Esophagus (tissue), 2 donors: ENCODE measurements around the gene FAM83C. TPM values are rescaled to one million over a fixed set of nuclear protein-coding genes. Genes with fewer than 3 reads are reported as not detected.
"Not testable (repeated sequence)": the region's sequence is repeated elsewhere in the genome, so short reads cannot be mapped to it uniquely, and the experiment has no call there.

ENCODE experiments used
- H3K27ac ChIP-seq, 2 donors: one replicate each; pipeline ENCODE4 v1.5.1; 2013; ENCODE audit warnings: low read depth in 2 of 2, mild to moderate bottlenecking in 2 of 2, inconsistent platforms in 1 of 2, low read length in 1 of 2, moderate library complexity in 1 of 2
- H3K27me3 ChIP-seq, 2 donors: one replicate each; pipeline ENCODE4 v1.6.1; 2013; ENCODE audit warnings: low read length in 2 of 2, control low read depth in 1 of 2, mild to moderate bottlenecking in 1 of 2; ENCODE audit not compliant: insufficient read depth in 2 of 2, control insufficient read depth in 1 of 2
- H3K36me3 ChIP-seq, 2 donors: one replicate each; pipeline ENCODE4 v1.6.1; 2013; ENCODE audit warnings: low read length in 1 of 2; ENCODE audit not compliant: control insufficient read depth in 2 of 2, insufficient read depth in 2 of 2
- H3K4me1 ChIP-seq, 2 donors: one replicate each; pipeline ENCODE4 v1.6.1; 2013; ENCODE audit warnings: low read length in 1 of 2; ENCODE audit not compliant: control insufficient read depth in 2 of 2, insufficient read depth in 2 of 2
- H3K4me3 ChIP-seq, 2 donors: one replicate each; pipeline ENCODE4 v1.5.1; 2013; ENCODE audit warnings: low read length in 2 of 2, mild to moderate bottlenecking in 2 of 2, low read depth in 1 of 2, moderate library complexity in 1 of 2
- H3K9me3 ChIP-seq, 2 donors: one replicate each; pipeline ENCODE4 v1.6.1; 2013; ENCODE audit warnings: mild to moderate bottlenecking in 2 of 2, low read depth in 1 of 2, low read length in 1 of 2, moderate library complexity in 1 of 2; ENCODE audit not compliant: control insufficient read depth in 2 of 2, insufficient read depth in 1 of 2
- WGBS, 2 donors: extraction: QIAGEN DNeasy Blood & Tissue Kit; methylation state at CpG; one replicate each; pipeline ENCODE4 v1.1.7; 2013; 5-methylcytosine and 5-hydroxymethylcytosine counted together
- polyA plus RNA-seq, 2 donors: library from polyadenylated mRNA; stranded (reverse); fragments of 200-250 nt; gene quantifications; one replicate each; pipeline ENCODE4 v1.2.3, GENCODE V29; 2013
- donor health status: healthy with polysubstance abuse.
- donor health status: Bipolar disorder and iron deficiency.

The FAM83C gene
- polyA plus RNA-seq, 2 donors = 32.3 to 35.9 TPM

- H3K4me3 ChIP-seq = no peak overlapping the region
- no peak overlapping the region for H3K27ac ChIP-seq
- no peaks in the 10 kb centered on the region for H3K9me3 ChIP-seq
- peaks cover 0 to 4% of the 10 kb centered on the region in 2 donors for H3K4me1 ChIP-seq
- peaks cover 0 to 43% of the 10 kb centered on the region in 2 donors for H3K36me3 ChIP-seq
- 85 to 89% methylated on average over 20 of the region's 20 CpGs for WGBS, 2 donors
- no peaks in the 10 kb centered on the region for H3K27me3 ChIP-seq
Measured at GRCh38 chr20:35271073-35271882, 20.9 kb downstream of the FAM83C start.

GRCh38 chr20:35270021-35270902, 22.0 kb downstream of the FAM83C start:
- Histone ChIP-seq H3K4me3 (no peak overlapping the region), H3K36me3 (peaks cover 0 to 39% of the 10 kb centered on the region in 2 donors), H3K27ac (no peak overlapping the region), H3K9me3 (no peaks in the 10 kb centered on the region), H3K27me3 (no peaks in the 10 kb centered on the region), H3K4me1 (no peaks in the 10 kb centered on the region)
- WGBS, 2 donors = 89 to 90% methylated on average over 19 of the region's 19 CpGs

- WGBS, 2 donors = 53 to 61% methylated on average over 14 of the region's 14 CpGs
- no peaks in the 10 kb centered on the region for H3K9me3 ChIP-seq
Measured at GRCh38 chr20:35269055-35269781, 23.0 kb downstream of the FAM83C start.

GRCh38 chr20:35267092-35267491, 25.1 kb downstream of the FAM83C start:
- Histone ChIP-seq H3K4me3 (no peak overlapping the region), H3K27ac (no peak overlapping the region), H3K27me3 (no peaks in the 10 kb centered on the region), H3K9me3 (no peaks in the 10 kb centered on the region), H3K36me3 (peaks cover 0 to 35% of the 10 kb centered on the region in 2 donors), H3K4me1 (peaks cover 0 to 3% of the 10 kb centered on the region in 2 donors)
- WGBS, 2 donors = 91 to 94% methylated on average over 16 of the region's 16 CpGs

More at GRCh38 chr20:35269055-35269781, 23.0 kb downstream of the FAM83C start:
- H3K27me3 ChIP-seq = no peaks in the 10 kb centered on the region
- H3K27ac ChIP-seq = no peak overlapping the region
- peaks cover 0 to 37% of the 10 kb centered on the region in 2 donors for H3K36me3 ChIP-seq
- H3K4me1 ChIP-seq = no peaks in the 10 kb centered on the region
- H3K4me3 ChIP-seq = no peak overlapping the region

- Histone ChIP-seq H3K36me3 (peaks cover 2 to 29% of the 10 kb centered on the region in 2 donors), H3K27ac (no peak overlapping the region), H3K27me3 (no peaks in the 10 kb centered on the region), H3K4me3 (no peak overlapping the region), H3K9me3 (no peaks in the 10 kb centered on the region), H3K4me1 (peaks cover 0 to 3% of the 10 kb centered on the region in 2 donors)
- 59 to 78% methylated on average over 1 of the region's 1 CpG for WGBS, 2 donors
Measured at GRCh38 chr20:35264755-35265154, 27.5 kb downstream of the FAM83C start.

- Histone ChIP-seq H3K36me3 (peaks cover 2 to 26% of the 10 kb centered on the region in 2 donors), H3K9me3 (no peaks in the 10 kb centered on the region), H3K4me1 (peaks cover 0 to 3% of the 10 kb centered on the region in 2 donors), H3K27ac (no peak overlapping the region), H3K27me3 (no peaks in the 10 kb centered on the region), H3K4me3 (no peak overlapping the region)
- WGBS, 2 donors = 77 to 79% methylated on average over 17 of the region's 17 CpGs
Measured at GRCh38 chr20:35263532-35264341, 28.5 kb downstream of the FAM83C start.

GRCh38 chr20:35262731-35263531, 29.3 kb downstream of the FAM83C start:
- H3K36me3 ChIP-seq = peaks cover 2 to 23% of the 10 kb centered on the region in 2 donors
- H3K4me1 ChIP-seq, H3K9me3 ChIP-seq, H3K27me3 ChIP-seq, H3K27ac ChIP-seq, H3K4me3 ChIP-seq: not testable (repeated sequence)
- WGBS, 2 donors = 60 to 65% methylated on average over 5 of the region's 8 CpGs

- 76 to 86% methylated on average over 7 of the region's 10 CpGs for WGBS, 2 donors
Measured at GRCh38 chr20:35262321-35262720, 29.9 kb downstream of the FAM83C start.

More at GRCh38 chr20:35262321-35262720, 29.9 kb downstream of the FAM83C start:
- H3K27ac ChIP-seq, H3K4me3 ChIP-seq, H3K27me3 ChIP-seq, H3K9me3 ChIP-seq, H3K4me1 ChIP-seq: not testable (repeated sequence)
- peaks cover 2 to 18% of the 10 kb centered on the region in 2 donors for H3K36me3 ChIP-seq
